HG02623 (cell line): ENCODE results near the gene PURB.
"Not testable (repeated sequence)": the region's sequence is repeated elsewhere in the genome, so short reads cannot be mapped to it uniquely, and the experiment has no call there.

Experiments
- ATAC-seq: cut with Tn5 transposase; IDR thresholded peaks from one replicate; pipeline ENCODE4 v1.9.1; 2021; ENCODE audit warnings: moderate library complexity; ENCODE audit not compliant: unreplicated experiment

PURB gene

GRCh38 chr7:44893710-44894234 is 8.4 kb upstream of the PURB start:
- ATAC-seq = no peak

DNA sequence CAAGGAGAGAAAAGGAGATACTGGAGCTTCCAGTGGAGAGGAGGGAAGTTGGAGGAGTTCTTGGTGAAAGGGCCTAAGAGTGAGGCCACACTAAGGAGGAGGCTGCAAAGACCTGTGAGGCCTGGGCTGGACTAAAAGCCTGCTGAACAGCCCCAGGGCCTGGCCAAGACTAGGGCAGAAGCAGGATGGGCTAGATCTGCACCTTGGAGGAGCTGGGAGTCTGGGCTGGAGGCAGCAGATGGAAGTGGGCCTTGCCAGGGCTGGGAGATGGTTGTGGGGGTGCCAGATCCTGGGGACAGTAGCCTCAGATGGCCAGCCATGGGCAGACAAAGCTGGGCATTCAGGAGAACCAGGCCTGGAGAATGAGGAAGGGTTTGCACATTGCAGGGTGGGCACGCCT is 6.5 kb upstream of the PURB start:
- ATAC-seq = no peak

DNA sequence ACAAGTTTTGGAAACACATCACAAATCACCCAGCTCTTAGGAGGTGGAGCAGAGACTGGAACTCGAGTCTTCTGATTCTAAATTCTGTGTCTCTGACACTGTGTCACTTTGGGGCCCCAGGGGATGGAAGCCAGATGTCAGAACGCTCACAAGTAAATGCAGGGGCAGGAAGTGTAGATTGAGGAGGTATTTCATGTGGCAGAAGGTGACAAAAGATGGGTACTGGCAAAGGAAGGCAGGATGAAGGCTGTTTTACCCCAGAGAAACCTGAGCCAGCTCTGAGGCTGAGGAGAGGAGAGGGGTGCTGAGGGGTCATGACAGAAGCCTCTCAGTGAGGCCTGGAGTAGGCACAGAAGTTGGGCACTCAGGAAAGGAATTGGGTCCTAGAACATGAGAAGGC is 6.0 kb upstream of the PURB start:
- no peak for ATAC-seq

GRCh38 chr7:44889086-44889781 is 3.9 kb upstream of the PURB start:
- no peak for ATAC-seq

DNA sequence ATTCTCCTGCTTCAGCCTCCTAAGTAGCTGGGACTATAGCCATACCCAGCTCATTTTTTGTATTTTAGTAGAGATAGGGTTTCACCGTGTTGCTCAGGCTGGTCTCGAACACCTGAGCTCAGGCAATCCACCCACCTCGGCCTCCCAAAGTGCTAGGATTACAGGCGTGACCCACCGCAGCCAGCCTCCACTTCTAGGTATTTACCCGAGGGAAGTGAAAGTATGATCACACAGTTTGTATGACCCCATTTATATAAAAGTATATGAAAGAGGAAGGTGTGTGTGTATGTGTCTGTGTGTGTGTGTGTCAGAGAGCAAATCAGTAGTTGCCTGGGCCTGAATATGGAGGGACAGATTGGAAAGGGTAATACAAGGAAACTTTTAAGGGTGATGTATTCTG is 2.0 kb upstream of the PURB start:
- ATAC-seq = no peak

DNA sequence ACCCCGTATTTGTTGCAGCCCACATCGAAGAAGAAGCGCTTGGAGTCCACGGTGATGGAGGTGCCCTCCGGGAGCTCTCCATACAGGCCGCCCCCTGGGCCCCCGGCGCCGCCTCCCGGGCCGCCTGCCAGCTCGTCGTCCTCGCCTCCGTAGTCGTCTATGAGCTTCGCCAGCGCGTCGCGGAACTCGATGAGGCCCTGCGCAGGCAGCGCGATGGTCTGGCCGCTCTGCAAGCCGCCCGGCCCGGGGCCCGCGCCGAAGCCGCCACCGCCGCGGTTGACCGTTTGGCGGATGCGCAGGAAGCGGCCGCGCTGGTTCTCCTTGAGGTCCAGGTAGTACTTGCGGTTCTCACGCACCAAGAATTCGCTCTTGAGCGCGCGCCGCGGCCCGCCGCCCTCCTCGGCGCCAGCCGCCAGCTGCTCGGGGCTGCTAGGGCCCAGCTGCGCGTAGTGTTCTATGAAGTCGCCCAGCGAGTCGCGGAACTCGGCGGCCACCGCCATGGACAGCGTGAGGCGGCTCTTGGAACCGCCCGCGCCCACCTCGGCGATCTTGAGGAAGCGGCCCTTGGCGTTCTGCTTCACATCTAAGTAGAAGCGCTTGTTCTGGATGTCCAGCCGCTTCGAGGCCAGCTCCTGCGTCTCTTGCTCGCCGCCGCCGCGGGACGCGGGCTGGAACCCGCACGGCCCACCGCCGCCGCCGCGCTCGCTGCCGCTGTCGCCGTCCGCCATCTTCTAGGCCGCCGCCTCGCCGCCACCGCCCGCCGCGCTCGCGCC is 523 bp downstream of the PURB start:
- ATAC-seq = peak; percentile 14

- no peak for ATAC-seq
These were observed 1.2 kb downstream of the PURB start for GRCh38 chr7:44883961-44884620.

DNA sequence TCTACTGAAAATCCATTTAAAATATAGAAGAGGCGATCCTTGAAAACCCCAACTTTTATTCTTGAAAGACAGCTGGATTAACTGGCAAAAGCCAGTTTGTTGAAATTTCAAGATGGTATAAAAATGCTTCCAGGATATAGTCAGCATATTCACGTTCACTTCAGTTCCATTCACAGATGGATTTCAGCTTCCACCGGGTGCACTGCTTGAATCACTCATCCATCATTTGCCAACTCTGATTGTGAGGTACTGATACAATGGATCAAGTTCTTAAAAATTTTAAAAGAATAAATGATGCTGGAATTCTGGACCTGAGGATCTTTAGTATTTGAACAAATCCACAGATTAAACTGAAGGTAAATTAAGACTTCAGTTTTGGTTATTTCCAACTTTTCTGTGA is 2.4 kb downstream of the PURB start:
- no peak for ATAC-seq

DNA sequence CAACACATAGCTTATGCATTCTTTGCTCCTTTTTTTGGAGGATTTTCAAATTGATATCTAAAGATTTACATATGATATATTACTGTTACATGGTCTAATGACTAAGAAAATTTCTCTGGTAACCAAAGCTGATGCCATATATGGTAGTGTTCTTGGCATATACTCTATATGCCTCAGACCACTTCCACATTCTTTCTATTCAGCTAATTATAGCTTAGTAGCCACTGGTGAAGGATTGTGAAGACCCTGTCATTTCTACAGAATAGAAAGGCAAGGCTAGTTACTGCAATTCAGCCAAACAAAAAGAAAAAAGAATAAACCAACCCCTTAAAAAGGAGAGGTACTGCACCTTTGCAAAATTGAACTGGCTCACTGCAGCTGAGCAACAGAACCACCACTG is 3.7 kb downstream of the PURB start:
- no peak for ATAC-seq

DNA sequence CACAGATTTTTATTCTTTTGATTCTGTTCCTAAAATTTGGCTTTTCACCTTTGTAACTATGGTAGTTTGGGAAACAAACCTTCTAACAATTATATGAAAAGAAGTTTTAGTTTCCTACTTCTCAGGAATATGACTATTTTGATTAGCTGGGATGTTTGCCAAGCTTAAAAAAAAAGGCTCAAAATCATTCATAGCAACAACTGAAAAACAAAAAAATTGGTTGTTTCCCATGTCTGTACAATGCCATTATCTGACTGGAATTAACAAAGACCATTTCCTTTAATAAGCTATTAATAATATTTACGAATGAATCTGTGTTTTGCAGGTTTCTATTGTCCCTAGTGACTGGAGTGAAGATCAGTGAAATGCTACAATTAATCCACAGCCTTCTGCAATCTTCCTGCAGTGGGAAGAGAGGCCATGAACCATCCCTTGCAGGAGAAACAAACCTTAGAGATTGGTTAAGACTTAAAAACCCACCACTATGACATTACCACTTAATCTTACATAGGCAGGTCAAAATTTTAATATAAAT is 4.2 kb downstream of the PURB start:
- no peak for ATAC-seq

GRCh38 chr7:44880317-44881018 is 4.9 kb downstream of the PURB start:
- ATAC-seq = no peak

- ATAC-seq = no peak
These were observed 8.9 kb downstream of the PURB start for GRCh38 chr7:44876393-44876792.

GRCh38 chr7:44875241-44875640 is 10.1 kb downstream of the PURB start:
- no peak for ATAC-seq

DNA sequence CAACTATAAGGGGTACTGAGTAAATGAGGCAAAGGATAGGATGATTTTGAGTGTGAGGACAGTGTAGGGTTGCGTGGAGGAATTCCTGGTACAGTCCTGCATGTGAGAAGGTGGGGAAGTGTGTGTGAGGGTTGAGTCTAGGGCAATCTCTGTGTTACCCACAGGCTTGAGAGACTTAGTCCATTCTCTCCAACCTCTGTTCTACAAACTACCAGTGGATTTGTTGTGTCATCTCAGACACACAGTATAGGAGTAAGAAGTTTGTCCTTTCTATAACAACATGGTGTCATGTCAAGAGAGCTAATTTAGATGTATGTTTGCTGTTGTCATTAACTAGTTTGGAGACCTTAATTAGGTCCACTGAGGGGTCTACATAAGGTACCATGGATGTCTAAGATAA is 12.5 kb downstream of the PURB start:
- ATAC-seq = no peak

DNA sequence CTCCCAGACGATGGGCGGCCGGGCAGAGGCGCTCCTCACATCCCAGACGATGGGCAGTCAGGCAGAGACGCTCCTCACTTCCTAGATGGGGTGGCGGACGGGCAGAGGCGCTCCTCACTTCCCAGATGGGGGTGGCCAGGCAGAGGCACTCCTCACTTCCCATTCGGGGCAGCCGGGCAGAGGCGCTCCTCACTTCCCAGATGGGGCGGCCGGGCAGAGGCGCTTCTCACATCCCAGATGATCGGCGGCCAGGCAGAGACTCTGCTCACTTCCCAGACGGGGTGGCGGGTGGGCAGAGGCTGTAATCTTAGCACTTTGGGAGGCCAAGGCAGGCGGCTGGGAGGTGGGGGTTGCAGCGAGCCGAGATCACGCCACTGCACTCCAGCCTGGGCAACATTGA is 13.4 kb downstream of the PURB start:
- not testable (repeated sequence) for ATAC-seq

DNA sequence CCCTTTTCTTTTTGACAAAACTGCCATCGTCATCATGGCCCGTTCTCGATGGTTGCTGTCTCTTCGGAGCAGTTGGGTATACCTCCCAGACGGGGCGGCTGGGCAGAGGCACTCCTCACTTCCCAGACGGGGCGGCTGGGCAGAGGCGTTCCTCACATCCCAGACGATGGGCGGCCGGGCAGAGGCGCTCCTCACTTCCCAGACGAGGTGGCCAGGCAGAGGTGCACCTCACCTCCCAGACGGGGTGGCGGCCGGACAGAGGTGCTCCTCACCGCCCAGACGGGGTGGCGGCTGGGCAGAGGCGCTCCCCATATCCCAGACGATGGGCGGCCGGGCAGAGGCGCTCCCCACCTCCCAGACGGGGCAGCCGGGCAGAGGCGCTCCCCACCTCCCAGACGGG is 14.6 kb downstream of the PURB start:
- ATAC-seq = not testable (repeated sequence)

DNA sequence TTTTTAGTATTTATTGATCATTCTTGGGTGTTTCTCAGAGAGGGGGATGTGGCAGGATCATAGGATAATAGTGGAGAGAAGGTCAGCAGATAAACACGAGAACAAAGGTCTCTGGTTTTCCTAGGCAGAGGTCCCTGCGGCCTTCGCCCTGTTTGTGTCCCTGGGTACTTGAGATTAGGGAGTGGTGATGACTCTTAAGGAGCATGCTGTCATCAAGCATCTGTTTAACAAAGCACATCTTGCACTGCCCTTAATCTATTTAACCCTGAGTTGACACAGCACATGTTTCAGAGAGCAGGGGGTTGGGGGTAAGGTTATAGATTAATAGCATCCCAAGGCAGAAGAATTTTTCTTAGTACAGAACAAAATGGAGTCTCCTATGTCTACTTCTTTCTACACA is 15.0 kb downstream of the PURB start:
- not testable (repeated sequence) for ATAC-seq

GRCh38 chr7:44867073-44867995 is 18.0 kb downstream of the PURB start:
- no peak for ATAC-seq

DNA sequence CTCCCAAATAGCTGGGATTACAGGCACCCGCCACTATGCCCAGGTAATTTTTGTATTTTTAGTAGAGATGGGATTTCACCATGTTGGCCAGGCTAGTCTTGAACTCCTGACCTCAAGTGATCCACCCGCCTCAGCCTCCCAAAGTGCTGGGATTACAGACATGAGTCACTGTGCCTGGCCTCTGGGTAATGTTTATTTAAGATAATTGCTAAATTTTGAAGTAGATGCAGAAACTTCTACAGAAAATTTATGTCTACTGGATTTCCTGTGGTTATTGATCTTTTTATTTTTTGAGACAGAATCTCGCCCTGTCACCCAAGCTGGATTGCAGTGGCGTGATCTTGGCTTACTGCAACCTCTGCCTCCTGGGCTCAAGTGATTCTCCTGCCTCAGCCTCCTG is 23.4 kb downstream of the PURB start:
- ATAC-seq = not testable (repeated sequence)

- no peak for ATAC-seq
These were observed 27.2 kb downstream of the PURB start for GRCh38 chr7:44858161-44858560.
